ENCODE data around the gene RIT1. TPM values are rescaled to one million over a fixed set of nuclear protein-coding genes. Genes with fewer than 3 reads are reported as not detected.

The RIT1 gene
- total and polyA plus RNA-seq, 2 of the 8 experiments (the other 6 are each of a cell fraction or from before 2014, with no cell fraction given), result 25.3 to 26.8 TPM

DNA sequence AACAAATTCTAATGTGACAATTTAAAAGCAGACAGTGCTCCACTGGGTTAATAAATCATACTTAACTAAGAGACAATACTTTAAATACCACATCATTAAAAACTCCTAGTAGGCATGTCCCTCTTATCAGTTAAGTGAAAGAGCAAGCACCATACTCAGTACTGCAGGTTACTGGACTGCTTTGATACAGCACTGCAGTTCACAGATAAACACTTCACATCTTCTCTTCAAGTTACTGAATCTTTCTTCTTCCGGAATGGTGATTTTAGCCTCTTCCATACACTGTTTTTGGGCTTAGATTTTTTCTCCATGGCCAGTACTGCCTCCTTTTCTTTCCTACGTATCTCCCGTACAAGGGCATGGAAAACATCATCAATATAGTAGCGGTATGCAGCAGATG, 11.0 kb downstream of the RIT1 start (continued):
- TF ChIP-seq, protein P1, sequence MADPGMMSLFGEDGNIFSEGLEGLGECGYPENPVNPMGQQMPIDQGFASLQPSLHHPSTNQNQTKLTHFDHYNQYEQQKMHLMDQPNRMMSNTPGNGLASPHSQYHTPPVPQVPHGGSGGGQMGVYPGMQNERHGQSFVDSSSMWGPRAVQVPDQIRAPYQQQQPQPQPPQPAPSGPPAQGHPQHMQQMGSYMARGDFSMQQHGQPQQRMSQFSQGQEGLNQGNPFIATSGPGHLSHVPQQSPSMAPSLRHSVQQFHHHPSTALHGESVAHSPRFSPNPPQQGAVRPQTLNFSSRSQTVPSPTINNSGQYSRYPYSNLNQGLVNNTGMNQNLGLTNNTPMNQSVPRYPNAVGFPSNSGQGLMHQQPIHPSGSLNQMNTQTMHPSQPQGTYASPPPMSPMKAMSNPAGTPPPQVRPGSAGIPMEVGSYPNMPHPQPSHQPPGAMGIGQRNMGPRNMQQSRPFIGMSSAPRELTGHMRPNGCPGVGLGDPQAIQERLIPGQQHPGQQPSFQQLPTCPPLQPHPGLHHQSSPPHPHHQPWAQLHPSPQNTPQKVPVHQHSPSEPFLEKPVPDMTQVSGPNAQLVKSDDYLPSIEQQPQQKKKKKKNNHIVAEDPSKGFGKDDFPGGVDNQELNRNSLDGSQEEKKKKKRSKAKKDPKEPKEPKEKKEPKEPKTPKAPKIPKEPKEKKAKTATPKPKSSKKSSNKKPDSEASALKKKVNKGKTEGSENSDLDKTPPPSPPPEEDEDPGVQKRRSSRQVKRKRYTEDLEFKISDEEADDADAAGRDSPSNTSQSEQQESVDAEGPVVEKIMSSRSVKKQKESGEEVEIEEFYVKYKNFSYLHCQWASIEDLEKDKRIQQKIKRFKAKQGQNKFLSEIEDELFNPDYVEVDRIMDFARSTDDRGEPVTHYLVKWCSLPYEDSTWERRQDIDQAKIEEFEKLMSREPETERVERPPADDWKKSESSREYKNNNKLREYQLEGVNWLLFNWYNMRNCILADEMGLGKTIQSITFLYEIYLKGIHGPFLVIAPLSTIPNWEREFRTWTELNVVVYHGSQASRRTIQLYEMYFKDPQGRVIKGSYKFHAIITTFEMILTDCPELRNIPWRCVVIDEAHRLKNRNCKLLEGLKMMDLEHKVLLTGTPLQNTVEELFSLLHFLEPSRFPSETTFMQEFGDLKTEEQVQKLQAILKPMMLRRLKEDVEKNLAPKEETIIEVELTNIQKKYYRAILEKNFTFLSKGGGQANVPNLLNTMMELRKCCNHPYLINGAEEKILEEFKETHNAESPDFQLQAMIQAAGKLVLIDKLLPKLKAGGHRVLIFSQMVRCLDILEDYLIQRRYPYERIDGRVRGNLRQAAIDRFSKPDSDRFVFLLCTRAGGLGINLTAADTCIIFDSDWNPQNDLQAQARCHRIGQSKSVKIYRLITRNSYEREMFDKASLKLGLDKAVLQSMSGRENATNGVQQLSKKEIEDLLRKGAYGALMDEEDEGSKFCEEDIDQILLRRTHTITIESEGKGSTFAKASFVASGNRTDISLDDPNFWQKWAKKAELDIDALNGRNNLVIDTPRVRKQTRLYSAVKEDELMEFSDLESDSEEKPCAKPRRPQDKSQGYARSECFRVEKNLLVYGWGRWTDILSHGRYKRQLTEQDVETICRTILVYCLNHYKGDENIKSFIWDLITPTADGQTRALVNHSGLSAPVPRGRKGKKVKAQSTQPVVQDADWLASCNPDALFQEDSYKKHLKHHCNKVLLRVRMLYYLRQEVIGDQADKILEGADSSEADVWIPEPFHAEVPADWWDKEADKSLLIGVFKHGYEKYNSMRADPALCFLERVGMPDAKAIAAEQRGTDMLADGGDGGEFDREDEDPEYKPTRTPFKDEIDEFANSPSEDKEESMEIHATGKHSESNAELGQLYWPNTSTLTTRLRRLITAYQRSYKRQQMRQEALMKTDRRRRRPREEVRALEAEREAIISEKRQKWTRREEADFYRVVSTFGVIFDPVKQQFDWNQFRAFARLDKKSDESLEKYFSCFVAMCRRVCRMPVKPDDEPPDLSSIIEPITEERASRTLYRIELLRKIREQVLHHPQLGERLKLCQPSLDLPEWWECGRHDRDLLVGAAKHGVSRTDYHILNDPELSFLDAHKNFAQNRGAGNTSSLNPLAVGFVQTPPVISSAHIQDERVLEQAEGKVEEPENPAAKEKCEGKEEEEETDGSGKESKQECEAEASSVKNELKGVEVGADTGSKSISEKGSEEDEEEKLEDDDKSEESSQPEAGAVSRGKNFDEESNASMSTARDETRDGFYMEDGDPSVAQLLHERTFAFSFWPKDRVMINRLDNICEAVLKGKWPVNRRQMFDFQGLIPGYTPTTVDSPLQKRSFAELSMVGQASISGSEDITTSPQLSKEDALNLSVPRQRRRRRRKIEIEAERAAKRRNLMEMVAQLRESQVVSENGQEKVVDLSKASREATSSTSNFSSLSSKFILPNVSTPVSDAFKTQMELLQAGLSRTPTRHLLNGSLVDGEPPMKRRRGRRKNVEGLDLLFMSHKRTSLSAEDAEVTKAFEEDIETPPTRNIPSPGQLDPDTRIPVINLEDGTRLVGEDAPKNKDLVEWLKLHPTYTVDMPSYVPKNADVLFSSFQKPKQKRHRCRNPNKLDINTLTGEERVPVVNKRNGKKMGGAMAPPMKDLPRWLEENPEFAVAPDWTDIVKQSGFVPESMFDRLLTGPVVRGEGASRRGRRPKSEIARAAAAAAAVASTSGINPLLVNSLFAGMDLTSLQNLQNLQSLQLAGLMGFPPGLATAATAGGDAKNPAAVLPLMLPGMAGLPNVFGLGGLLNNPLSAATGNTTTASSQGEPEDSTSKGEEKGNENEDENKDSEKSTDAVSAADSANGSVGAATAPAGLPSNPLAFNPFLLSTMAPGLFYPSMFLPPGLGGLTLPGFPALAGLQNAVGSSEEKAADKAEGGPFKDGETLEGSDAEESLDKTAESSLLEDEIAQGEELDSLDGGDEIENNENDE (IDR thresholded peaks at IDR 0.05; ENCODE audit: insufficient replicate concordance, low read length), result no peak
- no peak for TF ChIP-seq ATF2 (IDR thresholded peaks at IDR 0.05; ENCODE audit: low read length)
- no peak for TF ChIP-seq MAFK (IDR thresholded peaks at IDR 0.05; ENCODE audit: low read depth, low read length)
- TF ChIP-seq KDM4A (IDR thresholded peaks at IDR 0.05; ENCODE audit: low read depth, low read length, severe bottlenecking), result no peak
- TF ChIP-seq TEAD4 (IDR thresholded peaks at IDR 0.05; ENCODE audit: low read depth, low read length), result no peak
- no peak for TF ChIP-seq JUN (IDR thresholded peaks at IDR 0.05; ENCODE audit: low read depth, low read length)
- no peak for TF ChIP-seq HDAC6 (IDR thresholded peaks at IDR 0.05; ENCODE audit: low read depth, low read length)
- TF ChIP-seq YY1 (IDR thresholded peaks at IDR 0.05; ENCODE audit: low read depth, low read length), result no peak
- TF ChIP-seq RNF2 (IDR thresholded peaks at IDR 0.05; ENCODE audit: borderline replicate concordance, low read depth, low read length, missing control alignments, poor library complexity, severe bottlenecking), result no peak
- TF ChIP-seq CEBPB (IDR thresholded peaks at IDR 0.05; ENCODE audit: low read depth, low read length), result no peak
